IPS-18c (cell line): ENCODE data around the gene PHLDB1.
"Not testable (repeated sequence)": the region's sequence is repeated elsewhere in the genome, so short reads cannot be mapped to it uniquely, and the experiment has no call there.

ENCODE experiments used
- H3K4me3 ChIP-seq: 2 replicates; pipeline ENCODE4 v1.7.0; 2013; ENCODE audit warnings: low read depth, mild to moderate bottlenecking, low read length, moderate library complexity; ENCODE audit not compliant: insufficient read depth
- H3K9me3 ChIP-seq: one replicate; pipeline ENCODE4 v1.6.1; 2013; ENCODE audit warnings: mild to moderate bottlenecking, low read length, moderate library complexity; ENCODE audit not compliant: control insufficient read depth, insufficient read depth

Gene PHLDB1

GRCh38 chr11:118659953-118660680, 52.7 kb downstream of the PHLDB1 start:
- Histone ChIP-seq H3K9me3 (peaks cover 2% of the 10 kb centered on the region), H3K4me3 (no peak overlapping the region)

- Histone ChIP-seq H3K4me3 (no peak overlapping the region), H3K9me3 (peaks cover 2% of the 10 kb centered on the region)
Measured at GRCh38 chr11:118660681-118661424, 53.4 kb downstream of the PHLDB1 start.

GRCh38 chr11:118661425-118662301, 54.2 kb downstream of the PHLDB1 start:
- no peak overlapping the region for H3K4me3 ChIP-seq
- H3K9me3 ChIP-seq = peaks cover 2% of the 10 kb centered on the region

- H3K4me3 ChIP-seq = no peak overlapping the region
Measured at GRCh38 chr11:118662401-118663271, 55.2 kb downstream of the PHLDB1 start.

GRCh38 chr11:118663381-118663780, 56.0 kb downstream of the PHLDB1 start:
- peak overlapping the region; percentile 5; the same call in 1 of the 2 replicates for H3K4me3 ChIP-seq
- no peaks in the 10 kb centered on the region for H3K9me3 ChIP-seq

More at GRCh38 chr11:118662401-118663271, 55.2 kb downstream of the PHLDB1 start:
- H3K9me3 ChIP-seq = peaks cover 2% of the 10 kb centered on the region

GRCh38 chr11:118663902-118664301, 56.5 kb downstream of the PHLDB1 start:
- no peaks in the 10 kb centered on the region for H3K9me3 ChIP-seq
- peak overlapping the region; percentile 5; the same call in 1 of the 2 replicates for H3K4me3 ChIP-seq

GRCh38 chr11:118666371-118666770, 59.0 kb downstream of the PHLDB1 start:
- Histone ChIP-seq H3K4me3 (no peak overlapping the region), H3K9me3 (no peaks in the 10 kb centered on the region)

- Histone ChIP-seq H3K9me3 (no peaks in the 10 kb centered on the region), H3K4me3 (no peak overlapping the region)
Measured at GRCh38 chr11:118670063-118670462, 62.6 kb downstream of the PHLDB1 start.

- Histone ChIP-seq H3K9me3 (peaks cover 2% of the 10 kb centered on the region), H3K4me3 (no peak overlapping the region)
Measured at GRCh38 chr11:118671254-118671653, 63.8 kb downstream of the PHLDB1 start.

- H3K9me3 ChIP-seq = peaks cover 2% of the 10 kb centered on the region
- no peak overlapping the region for H3K4me3 ChIP-seq
Measured at GRCh38 chr11:118672846-118673245, 65.4 kb downstream of the PHLDB1 start.

GRCh38 chr11:118673361-118674081, 66.1 kb downstream of the PHLDB1 start:
- H3K4me3 ChIP-seq = no peak overlapping the region

GRCh38 chr11:118674082-118674435, 66.6 kb downstream of the PHLDB1 start:
- peaks cover 2% of the 10 kb centered on the region for H3K9me3 ChIP-seq
- H3K4me3 ChIP-seq = no peak overlapping the region

More at GRCh38 chr11:118673361-118674081, 66.1 kb downstream of the PHLDB1 start:
- peaks cover 2% of the 10 kb centered on the region for H3K9me3 ChIP-seq

- H3K9me3 ChIP-seq = peaks cover 2% of the 10 kb centered on the region
- H3K4me3 ChIP-seq = no peak overlapping the region
Measured at GRCh38 chr11:118677977-118678376, 70.6 kb downstream of the PHLDB1 start.

GRCh38 chr11:118678908-118679307, 71.5 kb downstream of the PHLDB1 start:
- H3K4me3 ChIP-seq, H3K9me3 ChIP-seq: not testable (repeated sequence)

GRCh38 chr11:118679483-118679882, 72.1 kb downstream of the PHLDB1 start, which contains the start of gene TREH:
Gene TREH (minus strand): TSS chr11:118679650. CDS start chr11:118679627, 23 bp downstream.
- peaks cover 2% of the 10 kb centered on the region for H3K9me3 ChIP-seq
- no peak within 1 kb of the TSS for H3K4me3 ChIP-seq

GRCh38 chr11:118682372-118682771, 75.0 kb downstream of the PHLDB1 start:
- H3K9me3 ChIP-seq = no peaks in the 10 kb centered on the region
- H3K4me3 ChIP-seq = no peak overlapping the region
